IMR-90 (cell line): ENCODE measurements around the gene HS3ST5. TPM values are rescaled to one million over a fixed set of nuclear protein-coding genes. Genes with fewer than 3 reads are reported as not detected.

Source experiments
- ATAC-seq: fragments of 200-7000 bp; cut with Tn5 transposase; 2 replicates; pipeline ENCODE4 v1.9.1; 2020; ENCODE audit warnings: low read depth, mild to moderate bottlenecking, moderate library complexity
- BruUV-seq: library from RNA; stranded (reverse); fragments of 400-500 nt; replicated peaks from 2 replicates; lab custom pipeline; 2021; lab: Mats Ljungman, UMichigan
- CTCF ChIA-PET: fragments of 300-600 bp; formaldehyde crosslinking; extraction: SDS; loops from one replicate; lab custom pipeline; 2021; ENCODE audit warnings: antibody characterized with exemption; lab: Yijun Ruan, JAX
- POLR2A ChIA-PET: fragments of 300-600 bp; sonication (Branson Sonifier 250); formaldehyde crosslinking; loops from one replicate; lab custom pipeline; 2022; ENCODE audit warnings: antibody characterized with exemption; ENCODE audit not compliant: unreplicated experiment; lab: Charles Lee
- DNase-seq: peaks from one replicate; pipeline ENCODE4 v3.0.0; 2013
- H2AFZ ChIP-seq: replicated peaks from 2 replicates; pipeline ENCODE3; 2013; ENCODE audit warnings: low read length, mild to moderate bottlenecking; ENCODE audit not compliant: poor library complexity
- H2AK5ac ChIP-seq: 2 replicates; pipeline ENCODE4 v1.6.1; 2013; ENCODE audit warnings: low read depth, low read length, inconsistent platforms
- H2AK9ac ChIP-seq: replicated peaks from 2 replicates; pipeline ENCODE3; 2013; ENCODE audit warnings: mild to moderate bottlenecking, low read depth, low read length, moderate library complexity; ENCODE audit not compliant: poor library complexity
- H2BK120ac ChIP-seq: 2 replicates; pipeline ENCODE4 v1.6.1; 2013; ENCODE audit warnings: low read depth, low read length, inconsistent platforms
- H2BK15ac ChIP-seq: 3 replicates; pipeline ENCODE4 v1.6.1; 2013; ENCODE audit warnings: low read depth, low read length, inconsistent platforms
- H2BK20ac ChIP-seq: 2 replicates; pipeline ENCODE4 v1.6.1; 2013; ENCODE audit warnings: low read depth, mild to moderate bottlenecking, inconsistent platforms, low read length, moderate library complexity
- H2BK5ac ChIP-seq: 2 replicates; pipeline ENCODE4 v1.6.1; 2013; ENCODE audit warnings: mild to moderate bottlenecking, low read depth, low read length, inconsistent platforms; ENCODE audit not compliant: poor library complexity, severe bottlenecking
- H3K14ac ChIP-seq: replicated peaks from 2 replicates; pipeline ENCODE4 v1.6.1; 2013; ENCODE audit warnings: low read depth, low read length, inconsistent platforms
- H3K18ac ChIP-seq: 2 replicates; pipeline ENCODE4 v1.6.1; 2013; ENCODE audit warnings: low read depth, low read length, control low read depth
- H3K23ac ChIP-seq: 2 replicates; pipeline ENCODE4 v1.6.1; 2013; ENCODE audit warnings: low read depth, low read length, inconsistent platforms
- H3K27ac ChIP-seq: 2 replicates; pipeline ENCODE4 v1.5.1; 2013; ENCODE audit warnings: mild to moderate bottlenecking, control low read depth, low read length; ENCODE audit not compliant: insufficient read depth
- H3K27me3 ChIP-seq: 2 replicates; pipeline ENCODE4 v1.6.1; 2013; ENCODE audit warnings: low read length; ENCODE audit not compliant: control insufficient read depth, insufficient read depth
- H3K36me3 ChIP-seq: 2 replicates; pipeline ENCODE4 v1.6.1; 2013; ENCODE audit warnings: low read length, mixed read lengths; ENCODE audit not compliant: control insufficient read depth, insufficient read depth
- H3K4ac ChIP-seq: 2 replicates; pipeline ENCODE4 v1.6.1; 2013; ENCODE audit warnings: low read depth, low read length, inconsistent platforms
- H3K4me1 ChIP-seq: 2 replicates; pipeline ENCODE4 v1.6.1; 2013; ENCODE audit warnings: low read length, mixed read lengths; ENCODE audit not compliant: control insufficient read depth, insufficient read depth
- H3K4me2 ChIP-seq: 2 replicates; pipeline ENCODE4 v1.6.1; 2013; ENCODE audit warnings: low read depth, mild to moderate bottlenecking, control low read depth, low read length, moderate library complexity
- H3K4me3 ChIP-seq: 2 replicates; pipeline ENCODE4 v1.5.1; 2013; ENCODE audit warnings: low read depth, mild to moderate bottlenecking, control low read depth, low read length, moderate library complexity; ENCODE audit not compliant: insufficient read depth
- H3K56ac ChIP-seq: 2 replicates; pipeline ENCODE4 v1.6.1; 2013; ENCODE audit warnings: low read length, inconsistent platforms; ENCODE audit not compliant: insufficient read depth; ENCODE audit errors: extremely low read depth
- H3K79me1 ChIP-seq, 2 experiments: 2 replicates each; pipeline ENCODE4 v1.6.1; 2013; ENCODE audit warnings: low read length in 2 of 2, inconsistent platforms in 1 of 2, low read depth in 1 of 2
- H3K9ac ChIP-seq: 2 replicates; pipeline ENCODE4 v1.6.1; 2013; ENCODE audit warnings: low read depth, low read length, control low read depth
- H3K9me1 ChIP-seq: 2 replicates; pipeline ENCODE4 v1.6.1; 2013; ENCODE audit warnings: low read length, inconsistent platforms; ENCODE audit not compliant: insufficient read depth
- H3K9me3 ChIP-seq: 2 replicates; pipeline ENCODE4 v1.6.1; 2013; ENCODE audit warnings: low read length; ENCODE audit not compliant: control insufficient read depth, insufficient read depth
- H4K20me1 ChIP-seq: 2 replicates; pipeline ENCODE4 v1.6.1; 2013; ENCODE audit warnings: low read length, inconsistent platforms; ENCODE audit not compliant: insufficient read depth
- H4K5ac ChIP-seq: 2 replicates; pipeline ENCODE4 v1.6.1; 2013; ENCODE audit warnings: mild to moderate bottlenecking, low read depth, low read length, control low read depth
- H4K8ac ChIP-seq, 2 experiments: 2 replicates each; pipeline ENCODE4 v1.6.1; 2013; ENCODE audit warnings: low read depth in 2 of 2, low read length in 2 of 2, control low read depth in 1 of 2, inconsistent platforms in 1 of 2
- H4K91ac ChIP-seq: 2 replicates; pipeline ENCODE4 v1.6.1; 2013; ENCODE audit warnings: low read depth, low read length, inconsistent platforms; ENCODE audit not compliant: insufficient read depth
- BHLHE40 ChIP-seq: fragments of 150-350 bp; IDR thresholded peaks from 2 replicates; pipeline ENCODE4 v1.6.1; 2016; ENCODE audit warnings: mild to moderate bottlenecking, low read depth, low read length
- CEBPB ChIP-seq: IDR thresholded peaks from 2 replicates; pipeline ENCODE4 v1.6.1; 2012; ENCODE audit warnings: low read depth, low read length, improper control_type of control experiment
- CHD1 ChIP-seq: IDR thresholded peaks from 2 replicates; pipeline ENCODE4 v1.6.1; 2012; ENCODE audit warnings: low read depth, low read length, improper control_type of control experiment
- CTCF ChIP-seq: conservative IDR thresholded peaks from 2 replicates; pipeline ENCODE4 v1.5.1; 2012; ENCODE audit warnings: mild to moderate bottlenecking, low read depth, low read length, improper control_type of control experiment
- ELK1 ChIP-seq: fragments of 150-350 bp; IDR thresholded peaks from 2 replicates; pipeline ENCODE4 v1.6.1; 2016; ENCODE audit warnings: low read depth, mild to moderate bottlenecking, low read length, moderate library complexity, borderline replicate concordance
- FOS ChIP-seq: fragments of 150-350 bp; IDR thresholded peaks from 2 replicates; pipeline ENCODE4 v1.6.1; 2016; ENCODE audit warnings: low read depth, low read length
- MAFK ChIP-seq: IDR thresholded peaks from 2 replicates; pipeline ENCODE4 v1.6.1; 2012; ENCODE audit warnings: low read depth, low read length, improper control_type of control experiment
- MAZ ChIP-seq: IDR thresholded peaks from 2 replicates; pipeline ENCODE4 v1.6.1; 2012; ENCODE audit warnings: low read depth, mild to moderate bottlenecking, low read length, improper control_type of control experiment, moderate library complexity, borderline replicate concordance
- MXI1 ChIP-seq: IDR thresholded peaks from 2 replicates; pipeline ENCODE4 v1.6.1; 2012; ENCODE audit warnings: low read depth, mild to moderate bottlenecking, low read length, moderate library complexity, borderline replicate concordance
- NFE2L2 ChIP-seq: fragments of 150-350 bp; IDR thresholded peaks from 2 replicates; pipeline ENCODE4 v1.6.1; 2016; ENCODE audit warnings: low read depth, mild to moderate bottlenecking, low read length
- POLR2A ChIP-seq: IDR thresholded peaks from 2 replicates; pipeline ENCODE4 v1.6.1; 2012; ENCODE audit warnings: mild to moderate bottlenecking, low read depth, low read length
- RAD21 ChIP-seq: IDR thresholded peaks from 2 replicates; pipeline ENCODE4 v1.6.1; 2012; ENCODE audit warnings: low read length, improper control_type of control experiment
- RCOR1 ChIP-seq: IDR thresholded peaks from 2 replicates; pipeline ENCODE4 v1.6.1; 2012; ENCODE audit warnings: mild to moderate bottlenecking, low read length, improper control_type of control experiment; ENCODE audit not compliant: insufficient replicate concordance
- RFX5 ChIP-seq: IDR thresholded peaks from 2 replicates; pipeline ENCODE4 v1.8.0; 2012; ENCODE audit warnings: low read depth, mild to moderate bottlenecking, low read length, moderate library complexity
- SMC3 ChIP-seq: fragments of 150-350 bp; IDR thresholded peaks from 2 replicates; pipeline ENCODE4 v1.6.1; 2016; ENCODE audit warnings: low read depth, mild to moderate bottlenecking, antibody characterized with exemption, low read length, moderate library complexity
- USF2 ChIP-seq: fragments of 150-350 bp; IDR thresholded peaks from 2 replicates; pipeline ENCODE4 v1.6.1; 2017; ENCODE audit warnings: mild to moderate bottlenecking, antibody characterized with exemption, low read length, low read depth
- WGBS, 2 experiments: methylation state at CpG; one replicate each; pipeline versions ENCODE4 v1.1.5 to v1.1.7; 2013; ENCODE audit warnings: missing lambda C conversion rate in 2 of 2; ENCODE audit not compliant: insufficient read length in 1 of 2; ENCODE audit errors: extremely low coverage in 2 of 2; 5-methylcytosine and 5-hydroxymethylcytosine counted together
- dilution Hi-C: fragments of 300-500 bp; cut with HindIII; formaldehyde crosslinking; loops from one replicate; pipeline ENCODE4 v1.14.3; 2018; ENCODE audit warnings: low sequenced_read_pairs; ENCODE audit not compliant: unreplicated experiment
- in situ Hi-C: fragments of 300-500 bp; cut with MboI; formaldehyde crosslinking; loops from 3 replicates; pipeline ENCODE4 v1.14.3; 2019; ENCODE audit warnings: low sequenced_read_pairs, inconsistent platforms, mixed read lengths
- intact Hi-C: fragments of 100-400 bp; cut with micrococcal nuclease; formaldehyde crosslinking; loops from 2 replicates; pipeline ENCODE4 v1.10.0; 2022
- polyA plus RNA-seq, 3 experiments: library from polyadenylated mRNA; depleted of rRNA; stranded (reverse); fragments of >200 nt; gene quantifications; 2 replicates each; pipeline ENCODE4 v1.2.3, GENCODE V29; 2012; ENCODE audit warnings: low replicate concordance in 1 of 3
- total RNA-seq: library from RNA; depleted of rRNA; stranded (reverse); fragments of >200 nt; gene quantifications from 2 replicates; pipeline ENCODE4 v1.2.3, GENCODE V29; 2012

The HS3ST5 gene
- total and polyA plus RNA-seq, 2 of the 4 experiments (the other 2 are of a cell fraction): not detected

GRCh38 chr6:114319749-114320148 lies 23.1 kb downstream of the HS3ST5 start:
- intact Hi-C loops: no loop called here

More at GRCh38 chr6:114319749-114320148, 23.1 kb downstream of the HS3ST5 start:
- Histone ChIP-seq H3K18ac (no peak overlapping the region), H3K27me3 (no peaks in the 10 kb centered on the region), H2AK5ac (no peak overlapping the region), H4K20me1 (no peaks in the 10 kb centered on the region), H2BK120ac (no peak overlapping the region), H3K9me3 (no peaks in the 10 kb centered on the region), H3K4ac (no peak overlapping the region), H3K56ac (no peak overlapping the region), H2BK15ac (no peak overlapping the region), H3K36me3 (no peaks in the 10 kb centered on the region), H4K5ac (no peak overlapping the region), H3K4me1 (no peaks in the 10 kb centered on the region), H3K4me2 (no peak overlapping the region), H3K9me1 (no peaks in the 10 kb centered on the region), H3K23ac (no peak overlapping the region), H4K91ac (no peak overlapping the region), H3K27ac (no peak overlapping the region), H3K9ac (no peak overlapping the region), H3K14ac (no peak overlapping the region), H3K79me1 (no peaks in the 10 kb centered on the region), H2BK20ac (no peak overlapping the region), H2BK5ac (no peak overlapping the region), H2AFZ (no peak overlapping the region), H4K8ac (no peak overlapping the region), H2AK9ac (no peak overlapping the region), H3K4me3 (no peak overlapping the region)
- TF ChIP-seq RFX5 (no peak), SMC3 (no peak), NFE2L2 (no peak), CHD1 (no peak), BHLHE40 (no peak), RCOR1 (no peak), USF2 (no peak), MXI1 (no peak), MAZ (no peak), CTCF (no peak), CEBPB (no peak), ELK1 (no peak), POLR2A (no peak), RAD21 (no peak), FOS (no peak), MAFK (no peak)
- CTCF ChIA-PET: no interaction called here
- POLR2A ChIA-PET: no interaction called here
- no CpG with 5 or more reads among the region's 3 CpGs for WGBS, 2 experiments
- in situ Hi-C loops: no loop called here
- BruUV-seq: no TSS peak
- no peak for DNase-seq
- ATAC-seq: no peak
- dilution Hi-C loops: no loop called here
